DOHH2 (cell line): ENCODE results near the gene SYT3.

Experiments
- H3F3A ChIP-seq: fragments of 200-600 bp; sonication (generic), shearing (Covaris generic); 2 replicates; pipeline ENCODE4 v1.6.0; 2016; ENCODE audit warnings: antibody characterized with exemption, mild to moderate bottlenecking; ENCODE audit not compliant: control insufficient read depth, insufficient read depth
- H3K27ac ChIP-seq: fragments of 200-600 bp; sonication (generic); 2 replicates; pipeline ENCODE4 v1.5.1; 2014; ENCODE audit warnings: low read depth, mild to moderate bottlenecking, low read length, moderate library complexity
- H3K27me3 ChIP-seq: fragments of 200-600 bp; sonication (generic); 2 replicates; pipeline ENCODE4 v1.6.1; 2014; ENCODE audit warnings: mild to moderate bottlenecking, low read length, mixed read lengths; ENCODE audit not compliant: control insufficient read depth
- H3K36me3 ChIP-seq: fragments of 200-600 bp; sonication (generic); 2 replicates; pipeline ENCODE4 v1.6.1; 2014; ENCODE audit warnings: mild to moderate bottlenecking, low read length, moderate library complexity, mixed read lengths; ENCODE audit not compliant: control insufficient read depth
- H3K4me1 ChIP-seq: fragments of 200-600 bp; sonication (generic); 2 replicates; pipeline ENCODE4 v1.6.1; 2014; ENCODE audit warnings: mild to moderate bottlenecking, low read length, mixed read lengths; ENCODE audit not compliant: control insufficient read depth
- H3K4me2 ChIP-seq: fragments of 200-600 bp; sonication (generic); 2 replicates; pipeline ENCODE4 v1.6.0; 2014; ENCODE audit warnings: mild to moderate bottlenecking, low read length, moderate library complexity
- H3K4me3 ChIP-seq: fragments of 200-600 bp; sonication (generic); 2 replicates; pipeline ENCODE4 v1.5.1; 2014; ENCODE audit warnings: mild to moderate bottlenecking, low read length, mixed read lengths
- H3K79me2 ChIP-seq: fragments of 200-600 bp; sonication (generic); 2 replicates; pipeline ENCODE4 v1.6.1; 2014; ENCODE audit warnings: mild to moderate bottlenecking, low read length, mixed read lengths; ENCODE audit not compliant: control insufficient read depth
- H3K9me2 ChIP-seq: fragments of 200-600 bp; sonication (generic); replicated peaks from 2 replicates; pipeline ENCODE4 v1.6.1; 2014; ENCODE audit warnings: mild to moderate bottlenecking, low read length, mixed read lengths; ENCODE audit not compliant: control insufficient read depth
- H3K9me3 ChIP-seq: fragments of 200-600 bp; sonication (generic); 2 replicates; pipeline ENCODE4 v1.6.1; 2014; ENCODE audit warnings: antibody characterized with exemption, low read length, mixed read lengths; ENCODE audit not compliant: control insufficient read depth, insufficient read depth
- H4K20me1 ChIP-seq: fragments of 200-600 bp; sonication (generic); 2 replicates; pipeline ENCODE4 v1.6.0; 2014; ENCODE audit warnings: low read depth, mild to moderate bottlenecking, antibody characterized with exemption, low read length, moderate library complexity; ENCODE audit not compliant: control insufficient read depth, insufficient read depth
- CTCF ChIP-seq: fragments of 200-600 bp; sonication (generic); IDR thresholded peaks from one replicate; pipeline ENCODE4 v1.5.1; 2014; ENCODE audit warnings: antibody characterized with exemption, mild to moderate bottlenecking, low read depth, low read length; ENCODE audit not compliant: poor library complexity, severe bottlenecking
- EZH2phosphoT487 ChIP-seq: fragments of 200-600 bp; sonication (generic); IDR thresholded peaks from 2 replicates; pipeline ENCODE4 v1.6.1; 2017; ENCODE audit warnings: borderline replicate concordance, mild to moderate bottlenecking, antibody characterized with exemption, low read length, moderate library complexity, mixed read lengths

Gene SYT3

GRCh38 chr19:50676625-50677197 is 37.0 kb upstream of the SYT3 start:
- Histone ChIP-seq H3K27ac (no peak overlapping the region), H3K9me3 (no peaks in the 10 kb centered on the region), H4K20me1 (no peaks in the 10 kb centered on the region), H3F3A (no peaks in the 10 kb centered on the region), H3K4me2 (no peak overlapping the region), H3K4me3 (no peak overlapping the region), H3K36me3 (no peaks in the 10 kb centered on the region), H3K27me3 (no peaks in the 10 kb centered on the region), H3K79me2 (no peaks in the 10 kb centered on the region), H3K4me1 (peaks cover 8% of the 10 kb centered on the region), H3K9me2 (no peaks in the 10 kb centered on the region)
- TF ChIP-seq EZH2phosphoT487 (no peak), CTCF (no peak)

GRCh38 chr19:50673118-50673517 is 33.4 kb upstream of the SYT3 start:
- H3K9me3 ChIP-seq, result no peaks in the 10 kb centered on the region
- no peaks in the 10 kb centered on the region for H3K79me2 ChIP-seq
- no peaks in the 10 kb centered on the region for H4K20me1 ChIP-seq
- H3K4me1 ChIP-seq, result no peaks in the 10 kb centered on the region
- no peaks in the 10 kb centered on the region for H3K27me3 ChIP-seq
- no peaks in the 10 kb centered on the region for H3K9me2 ChIP-seq
- no peaks in the 10 kb centered on the region for H3K36me3 ChIP-seq
- H3K4me3 ChIP-seq, result no peak overlapping the region
- H3K27ac ChIP-seq, result no peak overlapping the region
- no peak overlapping the region for H3K4me2 ChIP-seq
- TF ChIP-seq EZH2phosphoT487, result no peak
- TF ChIP-seq CTCF, result no peak
- no peaks in the 10 kb centered on the region for H3F3A ChIP-seq

- Histone ChIP-seq H3K4me3 (no peak overlapping the region), H3F3A (no peaks in the 10 kb centered on the region), H3K27me3 (no peaks in the 10 kb centered on the region), H3K4me1 (no peaks in the 10 kb centered on the region), H4K20me1 (no peaks in the 10 kb centered on the region), H3K36me3 (no peaks in the 10 kb centered on the region), H3K4me2 (no peak overlapping the region), H3K27ac (no peak overlapping the region), H3K79me2 (no peaks in the 10 kb centered on the region), H3K9me2 (no peaks in the 10 kb centered on the region), H3K9me3 (no peaks in the 10 kb centered on the region)
- TF ChIP-seq CTCF, result no peak
- TF ChIP-seq EZH2phosphoT487, result no peak
Observed at GRCh38 chr19:50670102-50670380, 30.4 kb upstream of the SYT3 start.
